H9 (cell line): ENCODE results near the gene CRYBG2. TPM values are rescaled to one million over a fixed set of nuclear protein-coding genes. Genes with fewer than 3 reads are reported as not detected.
A peak's percentile ranks its signal among the peaks of the same experiment; 100 is the strongest.

Experiments used
- DNase-seq: peaks from one replicate; pipeline ENCODE4 v3.0.0-alpha.2; 2017
- H2AFZ ChIP-seq: one replicate; pipeline ENCODE4 v1.6.1; 2013; ENCODE audit warnings: mild to moderate bottlenecking, low read length, control low read depth, moderate library complexity
- H2AK5ac ChIP-seq: 2 replicates; pipeline ENCODE4 v1.6.1; 2013; ENCODE audit warnings: low read length, control low read depth, mixed read lengths; ENCODE audit not compliant: insufficient read length
- H2BK120ac ChIP-seq: one replicate; pipeline ENCODE4 v1.6.1; 2013; ENCODE audit warnings: low read depth, mild to moderate bottlenecking, low read length, control low read depth, inconsistent platforms; ENCODE audit not compliant: poor library complexity, severe bottlenecking
- H2BK12ac ChIP-seq: 2 replicates; pipeline ENCODE4 v1.6.1; 2013; ENCODE audit warnings: low read length, control low read depth, mixed read lengths, low read depth; ENCODE audit not compliant: insufficient read length
- H2BK15ac ChIP-seq: 2 replicates; pipeline ENCODE4 v1.6.1; 2013; ENCODE audit warnings: low read depth, low read length, control low read depth
- H2BK20ac ChIP-seq: one replicate; pipeline ENCODE4 v1.6.1; 2013; ENCODE audit warnings: low read depth, mild to moderate bottlenecking, low read length, control low read depth, inconsistent platforms; ENCODE audit not compliant: poor library complexity, severe bottlenecking
- H2BK5ac ChIP-seq: 2 replicates; pipeline ENCODE4 v1.6.1; 2013; ENCODE audit warnings: low read length, control low read depth, mixed read lengths; ENCODE audit not compliant: insufficient read length
- H3K14ac ChIP-seq: 2 replicates; pipeline ENCODE4 v1.6.1; 2013; ENCODE audit warnings: low read length, control low read depth; ENCODE audit not compliant: insufficient read depth
- H3K18ac ChIP-seq: 2 replicates; pipeline ENCODE4 v1.6.1; 2013; ENCODE audit warnings: low read depth, mild to moderate bottlenecking, mixed read lengths, low read length, control low read depth; ENCODE audit not compliant: insufficient read length
- H3K23ac ChIP-seq: 2 replicates; pipeline ENCODE4 v1.6.1; 2013; ENCODE audit warnings: low read length, control low read depth, mixed read lengths, low read depth; ENCODE audit not compliant: insufficient read length
- H3K23me2 ChIP-seq: 2 replicates; pipeline ENCODE4 v1.6.1; 2013; ENCODE audit warnings: low read depth, mild to moderate bottlenecking, mixed read lengths, low read length, control low read depth; ENCODE audit not compliant: insufficient read length, poor library complexity, severe bottlenecking
- H3K27ac ChIP-seq: 2 replicates; pipeline ENCODE4 v1.5.1; 2013; ENCODE audit warnings: low read length, control low read depth, mixed read lengths, low read depth; ENCODE audit not compliant: insufficient read length
- H3K27me3 ChIP-seq: 2 replicates; pipeline ENCODE4 v1.6.1; 2013; ENCODE audit warnings: low read length, control low read depth, inconsistent platforms; ENCODE audit not compliant: insufficient read depth
- H3K4ac ChIP-seq: 2 replicates; pipeline ENCODE4 v1.6.1; 2013; ENCODE audit warnings: low read depth, mild to moderate bottlenecking, control low read depth, inconsistent platforms, low read length, moderate library complexity
- H3K4me1 ChIP-seq: 2 replicates; pipeline ENCODE4 v1.6.1; 2013; ENCODE audit warnings: low read length, control low read depth, inconsistent platforms; ENCODE audit not compliant: insufficient read depth
- H3K4me2 ChIP-seq: 2 replicates; pipeline ENCODE4 v1.6.1; 2013; ENCODE audit warnings: low read length, control low read depth, mixed read lengths; ENCODE audit not compliant: insufficient read length, insufficient read depth
- H3K56ac ChIP-seq: 2 replicates; pipeline ENCODE4 v1.6.1; 2013; ENCODE audit warnings: low read depth, mild to moderate bottlenecking, mixed read lengths, low read length, control low read depth; ENCODE audit not compliant: insufficient read length
- H3K79me1 ChIP-seq: 2 replicates; pipeline ENCODE4 v1.6.1; 2013; ENCODE audit warnings: low read depth, mild to moderate bottlenecking, moderate library complexity, low read length, control low read depth, inconsistent platforms; ENCODE audit not compliant: insufficient read depth, poor library complexity, severe bottlenecking
- H3K79me2 ChIP-seq: 2 replicates; pipeline ENCODE4 v1.6.1; 2013; ENCODE audit warnings: low read length, control low read depth, inconsistent platforms; ENCODE audit not compliant: insufficient read depth
- H3K9ac ChIP-seq: 2 replicates; pipeline ENCODE4 v1.6.1; 2013; ENCODE audit warnings: low read length, control low read depth, mixed read lengths; ENCODE audit not compliant: insufficient read length; ENCODE audit errors: extremely low read depth
- H3K9me3 ChIP-seq: one replicate; pipeline ENCODE4 v1.6.1; 2013; ENCODE audit warnings: low read depth, low read length, inconsistent platforms; ENCODE audit not compliant: control insufficient read depth
- H3T11ph ChIP-seq: one replicate; pipeline ENCODE4 v1.6.1; 2013; ENCODE audit warnings: mild to moderate bottlenecking, low read length, control low read depth, inconsistent platforms
- H4K20me1 ChIP-seq: one replicate; pipeline ENCODE4 v1.6.1; 2013; ENCODE audit not compliant: control insufficient read depth, insufficient read length, insufficient read depth
- H4K5ac ChIP-seq: 2 replicates; pipeline ENCODE4 v1.6.1; 2013; ENCODE audit warnings: low read depth, mild to moderate bottlenecking, mixed read lengths, low read length, control low read depth; ENCODE audit not compliant: insufficient read length
- H4K8ac ChIP-seq: replicated peaks from 2 replicates; pipeline ENCODE4 v1.6.1; 2013; ENCODE audit warnings: low read length, control low read depth, mixed read lengths, low read depth; ENCODE audit not compliant: insufficient read length
- H4K91ac ChIP-seq: 2 replicates; pipeline ENCODE4 v1.6.1; 2013; ENCODE audit warnings: low read depth, mild to moderate bottlenecking, moderate library complexity, mixed read lengths, low read length, control low read depth; ENCODE audit not compliant: insufficient read length
- H3K27ac Mint-ChIP-seq, 3 experiments: 2 replicates in 2 of 3; 3 replicates in 1 of 3; pipeline ENCODE4 v1.8.0; 2020 to 2021; ENCODE audit warnings: mixed read lengths in 3 of 3, mild to moderate bottlenecking in 1 of 3, moderate library complexity in 1 of 3
- H3K27me3 Mint-ChIP-seq: 2 replicates; pipeline ENCODE4 v1.8.0; 2021; ENCODE audit warnings: low read depth, mild to moderate bottlenecking, moderate library complexity, mixed read lengths
- H3K36me3 Mint-ChIP-seq, 3 experiments: 2 replicates in 2 of 3; 3 replicates in 1 of 3; pipeline ENCODE4 v1.8.0; 2020 to 2021; ENCODE audit warnings: low read depth in 3 of 3, mixed read lengths in 3 of 3; ENCODE audit not compliant: insufficient read depth in 1 of 3
- H3K4me1 Mint-ChIP-seq, 2 experiments: 2 replicates each; pipeline ENCODE4 v1.8.0; 2020; ENCODE audit warnings: mixed read lengths in 2 of 2
- H3K4me3 Mint-ChIP-seq, 2 experiments: 2 replicates in 1 of 2; 3 replicates in 1 of 2; pipeline ENCODE4 v1.8.0; 2020 to 2021; ENCODE audit warnings: mild to moderate bottlenecking in 2 of 2, mixed read lengths in 2 of 2, moderate library complexity in 1 of 2
- H3K9me3 Mint-ChIP-seq, 2 experiments: 2 replicates in 1 of 2; 3 replicates in 1 of 2; pipeline ENCODE4 v1.8.0; 2020; ENCODE audit warnings: mild to moderate bottlenecking in 2 of 2, mixed read lengths in 2 of 2, moderate library complexity in 1 of 2
- WGBS: extraction: QIAGEN DNeasy Blood & Tissue Kit; methylation state at CpG from one replicate; pipeline ENCODE4 v1.1.7; 2013; ENCODE audit warnings: missing lambda C conversion rate, low lambda C conversion rate, mixed read lengths; ENCODE audit not compliant: insufficient read length; ENCODE audit errors: extremely low coverage; 5-methylcytosine and 5-hydroxymethylcytosine counted together
- total RNA-seq: library from RNA; stranded (reverse); gene quantifications from 2 replicates; pipeline ENCODE4 v1.2.1, GENCODE V29; 2021
- TF ChIP-seq, protein P1 (sequence below): fragments of 200-600 bp; sonication (generic); conservative IDR thresholded peaks from 3 replicates; pipeline ENCODE4 v1.8.0; 2021; ENCODE audit warnings: antibody characterized with exemption, mild to moderate bottlenecking

Gene CRYBG2
- total RNA-seq, 1 experiment from 2014 or later = 12.8 TPM

DNA sequence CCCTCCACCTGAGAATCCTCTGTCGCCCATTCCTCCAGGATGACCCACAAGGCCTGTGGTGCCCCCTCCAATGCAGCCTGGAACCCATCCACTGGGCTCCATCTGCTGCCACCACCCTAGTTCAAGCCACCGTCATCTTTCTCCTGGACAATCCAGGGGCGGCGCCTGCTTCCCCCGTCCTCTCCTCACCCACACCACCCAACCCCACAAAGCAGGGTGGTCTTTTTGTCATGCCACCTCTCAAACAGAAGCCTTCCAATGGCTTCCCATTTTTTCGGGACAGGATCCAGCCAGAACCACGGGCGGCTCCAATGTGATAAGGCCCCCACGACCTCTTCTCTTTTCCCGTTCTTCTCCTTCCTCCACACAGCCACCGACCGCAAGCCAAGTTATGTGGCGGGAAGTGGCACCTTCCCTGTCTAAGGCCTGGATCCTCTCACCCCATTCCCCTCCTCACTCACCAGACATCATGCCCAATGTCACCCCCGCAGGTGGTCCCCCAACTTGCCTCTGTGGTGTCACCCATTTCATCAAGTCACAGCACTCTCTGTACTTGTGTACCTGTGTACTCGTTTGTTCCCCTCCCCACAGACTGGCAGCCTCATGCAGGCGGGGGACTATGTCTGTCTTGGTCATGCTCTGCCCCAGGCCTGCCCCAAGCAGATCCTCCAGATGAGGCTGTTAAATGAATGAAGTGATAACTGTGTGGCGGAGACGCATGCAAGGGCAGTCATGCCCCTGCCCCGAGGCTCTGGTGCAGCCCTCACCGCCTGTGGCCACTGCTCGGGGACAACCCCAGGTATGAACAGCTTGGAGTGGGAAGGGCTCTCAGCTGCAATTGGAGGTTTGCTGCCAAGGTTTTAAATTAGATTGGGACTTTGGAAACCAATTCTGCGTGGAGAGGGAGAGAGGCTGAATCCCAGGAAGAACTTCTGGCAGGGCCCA is 58.5 kb downstream of the CRYBG2 start:
- Histone ChIP-seq H3K18ac (no peak overlapping the region), H3K79me1 (no peaks in the 10 kb centered on the region), H3K79me2 (no peaks in the 10 kb centered on the region), H4K91ac (no peak overlapping the region), H4K8ac (no peak overlapping the region), H2BK120ac (no peak overlapping the region), H2BK5ac (no peak overlapping the region), H3K14ac (no peak overlapping the region; the same call in 1 of the 2 replicates), H4K5ac (no peak overlapping the region), H3K9ac (no peak overlapping the region), H2AFZ (no peak overlapping the region), H3K4ac (no peak overlapping the region), H3K27ac (no peak overlapping the region), H3K4me2 (no peak overlapping the region), H2AK5ac (no peak overlapping the region), H3K9me3 (no peaks in the 10 kb centered on the region), H3K56ac (no peak overlapping the region), H3K27me3 (no peaks in the 10 kb centered on the region), H3T11ph (no peak overlapping the region), H3K23me2 (no peaks in the 10 kb centered on the region), H4K20me1 (no peaks in the 10 kb centered on the region), H3K4me1 (no peaks in the 10 kb centered on the region; the same call in 1 of the 2 replicates), H2BK20ac (no peak overlapping the region), H2BK15ac (no peak overlapping the region), H2BK12ac (no peak overlapping the region), H3K23ac (no peak overlapping the region)
- Mint-ChIP-seq H3K27ac (peak overlapping the region in 1 of 3 experiments; percentile 72; a peak in 1 of 7 replicates), H3K27me3 (0 out of 2 replicates have a peak, but pooled peaks cover 2% of the 10 kb centered on the region), H3K4me3 (no peak overlapping the region), H3K9me3 (no peaks in the 10 kb centered on the region), H3K4me1 (peaks cover 12 to 18% of the 10 kb centered on the region in 2 experiments), H3K36me3 (peaks cover 0 to 2% (median 0%) of the 10 kb centered on the region in 3 experiments; a peak in 1 of 7 replicates)
- whole genome bisulfite sequencing = no CpG with 5 or more reads among the region's 22 CpGs
- no peak for DNase-seq
- TF ChIP-seq, protein P1, sequence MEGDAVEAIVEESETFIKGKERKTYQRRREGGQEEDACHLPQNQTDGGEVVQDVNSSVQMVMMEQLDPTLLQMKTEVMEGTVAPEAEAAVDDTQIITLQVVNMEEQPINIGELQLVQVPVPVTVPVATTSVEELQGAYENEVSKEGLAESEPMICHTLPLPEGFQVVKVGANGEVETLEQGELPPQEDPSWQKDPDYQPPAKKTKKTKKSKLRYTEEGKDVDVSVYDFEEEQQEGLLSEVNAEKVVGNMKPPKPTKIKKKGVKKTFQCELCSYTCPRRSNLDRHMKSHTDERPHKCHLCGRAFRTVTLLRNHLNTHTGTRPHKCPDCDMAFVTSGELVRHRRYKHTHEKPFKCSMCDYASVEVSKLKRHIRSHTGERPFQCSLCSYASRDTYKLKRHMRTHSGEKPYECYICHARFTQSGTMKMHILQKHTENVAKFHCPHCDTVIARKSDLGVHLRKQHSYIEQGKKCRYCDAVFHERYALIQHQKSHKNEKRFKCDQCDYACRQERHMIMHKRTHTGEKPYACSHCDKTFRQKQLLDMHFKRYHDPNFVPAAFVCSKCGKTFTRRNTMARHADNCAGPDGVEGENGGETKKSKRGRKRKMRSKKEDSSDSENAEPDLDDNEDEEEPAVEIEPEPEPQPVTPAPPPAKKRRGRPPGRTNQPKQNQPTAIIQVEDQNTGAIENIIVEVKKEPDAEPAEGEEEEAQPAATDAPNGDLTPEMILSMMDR = no peak
